ENCODE results near the gene MEF2B.

MEF2B gene

DNA sequence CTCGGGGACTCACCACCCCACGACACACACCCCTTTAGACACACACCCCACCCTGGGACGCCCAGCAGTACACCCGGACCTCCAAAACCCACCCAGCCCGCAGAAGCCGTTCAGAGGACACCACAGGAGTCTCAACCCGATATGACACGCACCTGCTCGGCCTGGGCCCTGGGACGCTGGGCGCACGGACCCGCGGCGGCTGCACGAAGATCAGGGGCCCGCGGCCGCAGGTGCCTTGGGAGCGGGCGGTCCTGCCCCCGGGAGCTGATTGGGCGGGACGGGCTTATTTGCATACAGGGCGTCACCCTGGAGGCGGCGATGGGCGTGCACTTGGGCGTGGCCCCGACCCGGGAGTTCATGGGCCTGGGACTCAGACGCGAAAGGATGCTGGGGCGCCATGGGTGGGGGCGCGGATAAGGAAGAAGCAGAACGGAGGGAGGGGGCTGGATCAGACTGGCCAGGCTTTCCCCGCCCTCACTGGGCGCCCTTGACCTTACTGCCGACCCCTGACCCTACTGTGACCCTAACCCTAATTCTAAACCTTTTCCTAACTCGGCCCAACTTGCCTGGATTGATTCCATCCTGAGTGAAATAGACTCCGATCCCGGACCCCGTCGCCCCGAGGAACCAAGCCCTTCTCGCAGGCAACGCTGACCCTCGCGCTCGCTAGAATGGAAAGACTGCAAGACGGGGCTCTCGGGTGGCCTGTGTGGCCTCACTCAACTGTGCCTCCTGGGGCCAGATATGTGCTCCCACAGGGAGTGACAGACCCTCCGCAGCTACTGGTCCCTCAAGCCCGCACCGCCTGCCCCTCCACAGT, at the start of gene MEF2B:
TSS of gene MEF2B (minus strand) at position 211 of the 820 bp plus-strand sequence. CDS start 19,528 bp downstream, outside the sequence.
- DNase-seq (ENCODE audit: low read depth, low spot score) = no peak

DNA sequence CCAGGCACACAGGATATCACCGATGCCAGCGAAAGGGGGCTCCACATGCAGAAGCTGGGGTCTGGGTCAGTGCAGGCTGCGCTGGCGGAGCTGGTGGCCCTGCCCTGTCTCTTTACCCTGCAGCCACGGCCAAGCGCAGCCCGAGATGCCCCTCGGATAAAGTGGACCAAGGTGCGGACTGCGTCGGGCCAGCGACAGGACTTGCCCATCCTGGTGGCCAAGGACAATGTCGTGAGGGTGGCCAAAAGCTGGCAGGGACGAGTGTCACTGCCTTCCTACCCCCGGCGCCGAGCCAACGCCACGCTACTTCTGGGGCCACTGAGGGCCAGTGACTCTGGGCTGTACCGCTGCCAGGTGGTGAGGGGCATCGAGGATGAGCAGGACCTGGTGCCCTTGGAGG, 48.8 kb upstream of the MEF2B start:
- DNase-seq (ENCODE audit: low read depth, low spot score) = no peak

DNA sequence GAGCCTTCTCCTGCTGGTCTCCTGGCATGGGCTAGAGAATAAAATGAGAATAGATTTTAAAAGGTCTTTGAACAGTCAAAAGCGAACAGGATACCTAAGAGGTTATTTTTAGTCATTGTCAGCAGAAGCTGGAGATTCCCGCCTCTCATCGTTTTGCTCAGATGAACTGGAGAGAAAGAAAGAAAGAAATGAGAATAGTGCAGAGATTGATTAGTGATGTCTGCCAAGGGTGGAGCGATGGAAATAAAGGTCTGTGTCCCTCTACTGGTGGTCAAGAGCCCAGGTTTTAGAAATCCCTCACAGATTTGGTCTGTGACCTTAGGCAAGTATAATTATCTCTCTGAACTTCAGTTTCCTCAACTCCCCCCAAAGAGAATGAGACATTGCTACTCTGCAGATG, 47.0 kb upstream of the MEF2B start:
- no peak for DNase-seq (ENCODE audit: low read depth, low spot score)

DNA sequence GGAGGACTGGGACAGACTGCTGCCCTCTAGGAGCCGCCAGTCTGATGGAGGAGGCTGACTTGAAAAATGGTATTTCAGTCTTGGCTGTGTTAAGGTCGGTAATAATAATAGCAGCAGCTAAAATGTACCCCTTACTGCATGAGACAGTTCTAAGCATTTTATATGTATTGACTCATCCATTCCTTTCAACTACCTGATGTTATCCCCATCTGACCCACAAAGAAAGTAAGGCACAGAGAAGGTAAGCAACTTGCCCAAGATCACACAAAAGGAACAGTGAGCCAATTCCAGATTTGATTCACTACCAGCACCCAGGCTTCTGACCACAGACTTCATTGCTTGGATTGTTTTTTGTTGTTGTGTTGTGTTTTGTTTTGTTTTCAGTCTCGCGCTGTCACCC, 45.7 kb upstream of the MEF2B start:
- no peak for DNase-seq (ENCODE audit: low read depth, low spot score)

GRCh38 chr19:19214892-19215291, 44.8 kb upstream of the MEF2B start:
- no peak for DNase-seq (ENCODE audit: low read depth, low spot score)

- no peak for DNase-seq (ENCODE audit: low read depth, low spot score)
These were observed 44.1 kb upstream of the MEF2B start for GRCh38 chr19:19214159-19214490.

DNA sequence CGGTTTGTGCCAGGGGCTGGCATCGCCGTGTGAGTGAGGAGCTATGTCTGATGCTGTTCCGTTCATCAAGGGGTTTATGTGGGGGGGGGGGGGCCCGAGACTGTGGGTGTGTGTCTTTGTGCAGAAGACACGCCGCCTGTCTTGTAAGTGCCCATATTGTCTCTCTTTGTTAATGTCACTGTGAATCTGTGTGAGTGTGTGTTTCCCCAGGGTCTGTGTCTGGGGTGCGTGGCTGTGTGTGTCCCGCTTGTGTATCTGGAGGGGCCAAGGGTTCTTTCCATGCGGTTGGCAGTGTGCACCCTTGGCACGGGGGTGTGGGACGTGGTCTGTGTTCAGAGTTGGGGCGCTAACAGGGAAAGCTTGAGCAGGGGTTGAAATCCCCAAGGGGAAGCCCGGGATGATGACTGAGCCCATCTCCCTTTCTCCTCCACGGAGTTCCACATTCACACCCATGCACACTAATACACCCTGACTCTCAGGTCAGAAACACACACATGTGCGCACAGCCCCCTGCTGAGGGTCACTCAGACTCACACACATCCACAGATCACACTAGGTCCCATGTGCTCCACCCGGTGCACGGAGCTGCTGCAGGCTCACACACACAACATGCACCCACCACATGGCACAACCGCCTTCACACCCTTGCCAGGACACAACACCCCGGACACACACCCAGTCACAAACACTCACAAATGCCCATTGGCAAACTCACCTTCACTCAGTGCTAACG, 43.5 kb upstream of the MEF2B start:
- no peak for DNase-seq (ENCODE audit: low read depth, low spot score)

GRCh38 chr19:19212916-19213315, 42.9 kb upstream of the MEF2B start:
- DNase-seq (ENCODE audit: low read depth, low spot score) = no peak

GRCh38 chr19:19211499-19212420, 41.7 kb upstream of the MEF2B start, which contains the start of gene NCAN:
Gene NCAN, plus strand, starts transcription at chr19:19211958. Its CDS starts 4,996 bp downstream, at chr19:19216954.
- no peak for DNase-seq (ENCODE audit: low read depth, low spot score)

GRCh38 chr19:19209372-19209771, 39.3 kb upstream of the MEF2B start:
- no peak for DNase-seq (ENCODE audit: low read depth, low spot score)

- DNase-seq (ENCODE audit: low read depth, low spot score) = no peak
These were observed 37.8 kb upstream of the MEF2B start for GRCh38 chr19:19207637-19208572.

GRCh38 chr19:19206938-19207337, 36.9 kb upstream of the MEF2B start:
- no peak for DNase-seq (ENCODE audit: low read depth, low spot score)

- DNase-seq (ENCODE audit: low read depth, low spot score) = no peak
These were observed 35.6 kb upstream of the MEF2B start for GRCh38 chr19:19205416-19206410.

DNA sequence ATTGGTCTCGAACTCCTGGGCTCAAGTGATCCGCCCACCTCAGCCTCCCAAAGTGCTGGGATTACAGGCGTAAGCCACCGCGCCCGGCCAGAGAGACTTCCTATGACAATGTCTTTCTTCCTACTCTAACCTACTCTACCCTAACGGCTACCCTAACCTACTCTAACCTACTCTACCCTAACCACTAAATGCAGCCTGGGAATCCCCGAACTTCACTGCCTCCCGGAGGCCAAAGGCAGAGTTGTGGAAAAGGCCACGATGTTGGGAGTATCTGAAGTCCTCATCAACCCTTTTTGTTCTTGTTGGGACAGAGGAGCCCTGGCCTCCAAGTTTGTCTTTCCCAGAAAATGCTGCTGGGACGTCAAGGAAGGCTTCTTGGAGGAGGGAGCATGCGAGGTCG, 34.1 kb upstream of the MEF2B start:
- DNase-seq (ENCODE audit: low read depth, low spot score) = no peak

DNA sequence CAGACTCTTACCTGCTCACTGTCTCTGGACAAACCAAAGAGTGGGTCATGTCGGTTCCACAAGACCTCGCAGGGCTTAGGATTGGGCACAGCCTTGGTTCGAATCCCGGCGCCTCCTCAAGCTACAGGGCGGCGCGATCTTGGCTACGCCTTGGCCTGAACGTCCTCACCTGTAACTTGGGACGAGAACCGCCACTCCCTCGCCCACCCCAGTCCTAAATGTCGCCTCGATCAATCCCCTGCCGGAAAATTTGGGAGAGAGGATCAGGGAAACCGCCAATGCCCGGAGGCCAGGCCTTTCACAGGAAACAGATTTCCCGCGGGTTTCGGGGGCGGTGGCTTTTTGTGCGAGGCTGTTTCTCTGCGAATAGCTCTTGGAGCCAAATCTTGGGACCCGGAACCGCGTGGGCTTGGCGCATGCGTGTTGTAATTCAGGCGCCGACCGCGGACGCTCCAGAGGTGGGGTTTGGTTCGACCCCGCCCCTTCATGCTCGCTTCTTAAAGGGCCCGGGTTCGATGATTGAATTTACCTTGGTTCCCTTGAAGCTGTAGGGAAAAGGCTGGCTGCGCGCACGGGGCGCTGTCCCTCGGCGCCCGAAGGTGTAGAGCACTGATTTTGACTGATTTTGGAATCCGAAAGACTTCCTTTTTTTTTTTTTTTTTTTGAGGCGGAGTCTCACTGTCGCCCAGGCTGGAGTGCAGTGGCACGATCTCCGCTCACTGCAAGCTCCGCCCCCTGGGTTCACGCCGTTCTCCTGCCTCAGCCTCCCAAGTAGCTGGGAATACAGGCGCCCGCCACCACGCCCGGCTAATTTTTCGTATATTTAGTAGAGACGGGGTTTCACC, 33.2 kb upstream of the MEF2B start, which contains the start of gene NR2C2AP:
TSS of gene NR2C2AP (minus strand) at position 403 of the 845 bp plus-strand sequence. CDS start at position 49, 354 bp downstream.
- peak; percentile 61 for DNase-seq (ENCODE audit: low read depth, low spot score)

DNA sequence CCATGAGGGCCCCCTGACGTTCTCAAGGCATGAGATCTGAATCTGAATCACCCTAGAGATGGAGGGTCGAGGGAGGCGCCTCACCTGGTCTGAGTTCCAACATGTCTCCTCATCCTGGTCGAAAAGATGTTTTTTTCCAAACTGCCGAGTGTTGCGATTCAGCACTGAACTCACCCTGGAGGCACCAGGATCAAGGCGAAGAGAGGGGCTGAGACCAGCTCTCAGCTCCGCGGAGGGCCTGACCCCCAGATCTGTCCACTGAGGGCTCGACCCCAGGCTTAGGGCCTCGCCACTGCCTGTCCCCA, 32.6 kb upstream of the MEF2B start:
- no peak for DNase-seq (ENCODE audit: low read depth, low spot score)

DNA sequence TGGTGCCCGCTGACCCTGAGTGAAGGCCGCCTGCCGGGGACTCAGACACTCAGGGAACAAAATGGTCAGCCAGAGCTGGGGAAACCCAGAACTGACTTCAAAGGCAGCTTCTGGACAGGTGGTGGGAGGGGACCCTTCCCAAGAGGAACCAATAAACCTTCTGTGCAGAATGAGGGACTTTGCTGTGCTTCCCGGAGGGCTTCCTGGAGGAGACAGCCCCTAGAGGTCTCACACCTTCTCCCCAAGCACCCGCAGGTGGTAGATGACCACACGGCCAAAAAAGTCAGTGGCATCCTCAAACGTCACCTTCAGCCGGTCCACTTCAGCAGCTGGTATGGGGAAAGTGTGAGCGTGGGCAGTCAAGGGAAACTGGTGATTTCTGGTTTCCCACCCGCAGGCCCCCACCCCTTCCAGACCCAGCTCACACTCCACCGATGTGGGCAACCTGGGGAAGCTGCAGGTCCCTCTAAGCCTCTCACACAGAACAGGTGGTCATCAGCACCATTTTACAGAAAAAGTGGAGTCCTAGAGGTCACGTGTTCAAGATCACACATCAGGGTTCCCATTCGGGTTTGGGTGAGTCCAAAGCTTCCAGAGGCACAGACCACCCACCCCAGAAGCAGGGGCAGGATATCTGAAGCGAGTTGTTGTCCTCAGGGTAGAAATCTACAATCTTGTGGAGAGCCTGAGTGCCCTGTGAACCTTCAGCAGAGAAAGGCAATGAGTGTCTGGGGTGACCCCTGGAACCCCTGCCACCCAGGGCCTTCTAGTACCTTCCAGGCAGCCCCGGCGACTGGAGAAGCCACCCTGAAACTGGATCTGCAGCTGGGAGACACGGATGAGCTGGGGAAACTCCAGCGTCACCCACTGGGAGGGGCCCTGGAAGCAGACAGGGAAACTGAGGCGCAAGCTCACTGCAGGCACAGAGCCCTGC, 31.9 kb upstream of the MEF2B start:
- no peak for DNase-seq (ENCODE audit: low read depth, low spot score)

- DNase-seq (ENCODE audit: low read depth, low spot score) = no peak
These were observed 23.9 kb upstream of the MEF2B start for GRCh38 chr19:19193926-19194325.
